Vagina (tissue), 2 donors: ENCODE results near the gene TSC22D3.

Source experiments
- POLR2A ChIP-seq, 2 donors: fragments of 450-650 bp; IDR thresholded peaks; one replicate each; pipeline ENCODE4 v1.6.1; 2017; ENCODE audit warnings: antibody characterized with exemption in 2 of 2, mild to moderate bottlenecking in 2 of 2, moderate library complexity in 2 of 2
- POLR2AphosphoS5 ChIP-seq, 2 donors: sonication (generic); formaldehyde crosslinking; IDR thresholded peaks; one replicate each; pipeline ENCODE4 v1.9.0; 2017; ENCODE audit warnings: antibody characterized with exemption in 2 of 2, mild to moderate bottlenecking in 2 of 2, low read depth in 1 of 2; ENCODE audit not compliant: insufficient read depth in 1 of 2

DNA sequence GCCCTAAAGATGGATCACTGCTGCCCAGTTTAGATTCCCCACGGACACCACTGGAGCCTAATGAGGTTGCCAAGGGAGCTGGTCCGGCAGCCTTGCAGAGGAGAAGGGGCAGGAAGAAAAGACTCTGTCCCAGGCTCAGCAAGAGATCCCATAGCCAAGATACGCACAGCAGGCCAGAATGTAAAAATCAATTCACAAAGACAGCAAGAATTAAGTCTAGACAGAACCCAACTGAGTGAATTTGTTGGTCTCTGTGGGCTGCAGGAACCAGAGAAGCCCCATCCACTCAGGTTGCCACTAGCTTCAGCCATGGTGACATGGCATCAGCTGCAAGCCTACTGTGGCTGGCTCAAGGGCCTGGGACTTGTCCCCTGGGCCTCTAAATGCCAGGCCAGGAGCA, 22.9 kb downstream of the TSC22D3 start:
- TF ChIP-seq POLR2AphosphoS5 (IDR thresholded peaks at IDR 0.05; ENCODE audit: insufficient read depth in 1 of 2, low read depth in 1 of 2) (no peak), POLR2A (IDR thresholded peaks at IDR 0.05) (no peak)
